ENCODE measurements around the gene ELMO1.

DNA sequence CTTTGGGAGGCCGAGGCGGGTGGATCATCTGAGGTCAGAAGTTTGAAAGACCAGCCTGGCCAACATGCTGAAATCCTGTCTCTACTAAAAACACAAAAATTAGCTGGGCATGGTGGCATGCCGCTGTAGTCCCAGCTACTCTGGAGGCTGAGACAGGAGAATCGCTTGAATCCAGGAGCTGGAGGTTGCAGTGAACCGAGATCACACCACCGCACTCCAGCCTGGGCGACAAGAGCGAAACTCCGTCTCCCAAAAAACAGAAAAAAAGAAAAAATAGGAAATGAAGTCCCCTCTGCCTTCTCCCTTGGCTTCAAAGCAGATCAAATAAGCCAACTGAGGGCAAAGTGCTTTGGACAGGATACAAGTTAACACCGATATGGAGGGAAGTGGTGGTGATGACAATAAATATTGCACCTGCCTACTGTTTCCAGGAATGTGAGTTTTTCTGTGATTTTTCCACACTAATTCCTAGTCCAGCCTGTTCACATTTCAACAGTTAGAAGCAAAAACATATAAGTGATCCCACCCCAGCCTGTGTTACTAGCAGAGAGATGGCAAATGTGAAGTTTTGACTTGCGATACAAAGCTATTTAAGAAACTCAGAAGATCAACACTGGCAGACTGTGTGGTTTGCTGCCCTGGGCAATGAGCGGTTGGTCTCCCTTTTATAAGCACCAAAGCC is 433.2 kb downstream of the ELMO1 start:
- TF ChIP-seq, protein P1, sequence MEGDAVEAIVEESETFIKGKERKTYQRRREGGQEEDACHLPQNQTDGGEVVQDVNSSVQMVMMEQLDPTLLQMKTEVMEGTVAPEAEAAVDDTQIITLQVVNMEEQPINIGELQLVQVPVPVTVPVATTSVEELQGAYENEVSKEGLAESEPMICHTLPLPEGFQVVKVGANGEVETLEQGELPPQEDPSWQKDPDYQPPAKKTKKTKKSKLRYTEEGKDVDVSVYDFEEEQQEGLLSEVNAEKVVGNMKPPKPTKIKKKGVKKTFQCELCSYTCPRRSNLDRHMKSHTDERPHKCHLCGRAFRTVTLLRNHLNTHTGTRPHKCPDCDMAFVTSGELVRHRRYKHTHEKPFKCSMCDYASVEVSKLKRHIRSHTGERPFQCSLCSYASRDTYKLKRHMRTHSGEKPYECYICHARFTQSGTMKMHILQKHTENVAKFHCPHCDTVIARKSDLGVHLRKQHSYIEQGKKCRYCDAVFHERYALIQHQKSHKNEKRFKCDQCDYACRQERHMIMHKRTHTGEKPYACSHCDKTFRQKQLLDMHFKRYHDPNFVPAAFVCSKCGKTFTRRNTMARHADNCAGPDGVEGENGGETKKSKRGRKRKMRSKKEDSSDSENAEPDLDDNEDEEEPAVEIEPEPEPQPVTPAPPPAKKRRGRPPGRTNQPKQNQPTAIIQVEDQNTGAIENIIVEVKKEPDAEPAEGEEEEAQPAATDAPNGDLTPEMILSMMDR (IDR thresholded peaks at IDR 0.05; ENCODE audit: poor library complexity): no peak
- TF ChIP-seq EZH2 (IDR thresholded peaks at IDR 0.05; ENCODE audit: borderline replicate concordance): no peak

Data from hepatocyte (in vitro differentiated cells).